GM19238 (cell line): ENCODE measurements around the gene TSKU.

Experiments
- DNase-seq: peaks from one replicate; pipeline ENCODE4 v3.0.0; 2011; ENCODE audit warnings: low spot score; ENCODE audit not compliant: insufficient read length

Gene TSKU

GRCh38 chr11:76752321-76753143 lies 30.6 kb upstream of the TSKU start:
- DNase-seq: no peak

- no peak for DNase-seq
Measured at GRCh38 chr11:76753449-76753848, 29.7 kb upstream of the TSKU start.

GRCh38 chr11:76753950-76754349 lies 29.2 kb upstream of the TSKU start:
- DNase-seq: no peak

GRCh38 chr11:76756341-76756741 lies 26.8 kb upstream of the TSKU start:
- DNase-seq: no peak

- no peak for DNase-seq
Measured at GRCh38 chr11:76758311-76758710, 24.8 kb upstream of the TSKU start.

- DNase-seq: no peak
Measured at GRCh38 chr11:76759092-76759491, 24.1 kb upstream of the TSKU start.

- DNase-seq: no peak
Measured at GRCh38 chr11:76759517-76759916, 23.6 kb upstream of the TSKU start.

GRCh38 chr11:76760236-76760635 lies 22.9 kb upstream of the TSKU start:
- DNase-seq: no peak

GRCh38 chr11:76761718-76762355 lies 21.3 kb upstream of the TSKU start:
- no peak for DNase-seq

- no peak for DNase-seq
Measured at GRCh38 chr11:76762356-76762752, 20.8 kb upstream of the TSKU start.

GRCh38 chr11:76762867-76763572 lies 20.1 kb upstream of the TSKU start:
- DNase-seq: no peak

- DNase-seq: no peak
Measured at GRCh38 chr11:76763573-76764346, 19.4 kb upstream of the TSKU start.

GRCh38 chr11:76764941-76765665 lies 18.1 kb upstream of the TSKU start:
- DNase-seq: no peak

GRCh38 chr11:76765863-76766350 lies 17.2 kb upstream of the TSKU start:
- no peak for DNase-seq

- no peak for DNase-seq
Measured at GRCh38 chr11:76766521-76766920, 16.6 kb upstream of the TSKU start.

- DNase-seq: no peak
Measured at GRCh38 chr11:76767659-76768058, 15.5 kb upstream of the TSKU start.

GRCh38 chr11:76768088-76768908 lies 14.9 kb upstream of the TSKU start:
- no peak for DNase-seq

GRCh38 chr11:76768909-76769560 lies 14.1 kb upstream of the TSKU start:
- no peak for DNase-seq
